WI38 (cell line): ENCODE data around the gene ZNF90.
A peak's percentile ranks its signal among the peaks of the same experiment; 100 is the strongest.
"Not testable (repeated sequence)": the region's sequence is repeated elsewhere in the genome, so short reads cannot be mapped to it uniquely, and the experiment has no call there.

Source experiments
- H3K4me3 ChIP-seq: 2 replicates; pipeline ENCODE4 v1.5.1; 2011; ENCODE audit warnings: low read depth, mild to moderate bottlenecking, control low read depth, low read length
- CTCF ChIP-seq: IDR thresholded peaks from 2 replicates; pipeline ENCODE4 v1.5.1; 2012; ENCODE audit warnings: low read depth, mild to moderate bottlenecking, control low read depth, low read length

ZNF90 gene

GRCh38 chr19:20077791-20078463 is at the start of gene ZNF90:
Gene ZNF90 (plus strand): TSS chr19:20078000. CDS start chr19:20078133, 133 bp downstream.
- TF ChIP-seq CTCF, result no peak
- peak within 1 kb of the TSS; percentile 68 for H3K4me3 ChIP-seq

GRCh38 chr19:20028611-20029010 is 49.2 kb upstream of the ZNF90 start:
- no peak overlapping the region for H3K4me3 ChIP-seq
- TF ChIP-seq CTCF, result no peak

- no peak for TF ChIP-seq CTCF
- no peak overlapping the region for H3K4me3 ChIP-seq
Measured at GRCh38 chr19:20035935-20036334, 41.9 kb upstream of the ZNF90 start.

GRCh38 chr19:20038358-20039202 is 39.2 kb upstream of the ZNF90 start:
- H3K4me3 ChIP-seq, result peak overlapping the region; percentile 85
- TF ChIP-seq CTCF, result no peak

- peak within 1 kb of the TSS; percentile 85 for H3K4me3 ChIP-seq
- no peak for TF ChIP-seq CTCF
Measured at GRCh38 chr19:20039203-20039723, 38.5 kb upstream of the ZNF90 start, which contains the start of gene ZNF682. Gene ZNF682 (minus strand): TSS chr19:20039505. CDS start chr19:20039345, 160 bp downstream.

- H3K4me3 ChIP-seq, result no peak overlapping the region
- no peak for TF ChIP-seq CTCF
Measured at GRCh38 chr19:20044663-20045062, 33.1 kb upstream of the ZNF90 start.

GRCh38 chr19:20045742-20046141 is 32.1 kb upstream of the ZNF90 start:
- H3K4me3 ChIP-seq, result not testable (repeated sequence)
